GM18867 (cell line): ENCODE measurements around the gene KPNB1.
A peak's percentile ranks its signal among the peaks of the same experiment; 100 is the strongest.

Source experiments
- ATAC-seq: cut with Tn5 transposase; IDR thresholded peaks from one replicate; pipeline ENCODE4 v1.9.1; 2021; ENCODE audit warnings: mild to moderate bottlenecking, moderate library complexity; ENCODE audit not compliant: unreplicated experiment

KPNB1 gene

GRCh38 chr17:47726796-47727703, 77.3 kb downstream of the KPNB1 start:
- no peak for ATAC-seq

DNA sequence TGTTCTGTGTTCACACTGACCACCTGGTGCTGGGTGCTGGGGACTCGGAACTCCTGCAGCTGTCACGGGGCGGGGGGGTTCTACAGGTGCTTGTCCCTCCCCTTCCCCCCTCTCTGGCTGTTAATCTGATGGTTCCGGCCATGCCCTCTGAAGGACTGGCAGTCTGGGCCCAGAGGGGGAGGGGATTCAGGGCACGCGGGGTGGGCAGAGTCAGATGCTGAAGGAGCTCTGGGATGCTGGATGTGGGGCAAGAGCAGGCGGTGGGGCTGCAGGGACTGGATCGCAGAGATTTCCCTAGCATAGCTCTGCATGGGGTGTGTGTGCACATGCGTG, 78.0 kb downstream of the KPNB1 start:
- ATAC-seq = no peak

GRCh38 chr17:47728214-47728877, 78.6 kb downstream of the KPNB1 start:
- ATAC-seq = no peak

DNA sequence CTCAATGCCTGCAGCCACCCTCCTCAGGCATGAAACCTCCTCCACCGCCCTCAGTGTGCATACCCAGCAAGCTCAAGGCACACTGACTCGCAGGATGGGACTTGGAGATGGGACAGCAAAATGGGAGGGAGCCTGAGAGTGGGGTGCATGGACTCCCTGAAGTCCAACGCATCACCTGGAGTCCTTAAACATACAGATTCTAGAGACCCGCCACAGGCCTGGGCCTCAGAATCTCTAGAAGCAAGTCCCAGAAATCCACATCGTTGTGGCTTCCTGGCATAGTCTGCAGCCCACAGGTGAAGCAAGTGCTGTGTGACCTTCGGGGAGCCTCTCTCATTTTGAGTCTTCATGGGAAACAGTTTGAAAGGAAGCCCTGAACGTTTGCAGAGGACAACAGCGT, 79.8 kb downstream of the KPNB1 start:
- no peak for ATAC-seq

GRCh38 chr17:47730681-47731080, 81.0 kb downstream of the KPNB1 start:
- ATAC-seq = no peak

DNA sequence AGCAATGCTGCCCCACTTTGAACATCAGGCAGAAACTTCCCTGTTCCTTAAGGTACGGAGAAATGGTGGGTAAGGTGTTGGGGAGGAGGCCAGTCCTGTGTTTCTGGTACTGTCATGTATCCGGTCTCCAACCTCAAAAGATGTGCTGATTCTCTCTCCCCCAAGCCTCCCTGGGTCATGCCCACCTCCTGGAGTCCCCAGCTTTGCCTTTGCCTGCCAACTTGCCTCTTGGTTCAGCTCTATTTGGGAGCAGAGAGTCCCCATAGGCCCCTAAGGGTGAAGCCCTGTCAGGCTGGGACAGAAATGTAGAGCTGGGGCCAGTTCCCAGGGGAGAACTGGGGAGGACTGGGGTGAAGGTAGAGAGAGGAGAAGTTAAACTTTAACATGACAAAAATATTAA, 81.7 kb downstream of the KPNB1 start:
- no peak for ATAC-seq

DNA sequence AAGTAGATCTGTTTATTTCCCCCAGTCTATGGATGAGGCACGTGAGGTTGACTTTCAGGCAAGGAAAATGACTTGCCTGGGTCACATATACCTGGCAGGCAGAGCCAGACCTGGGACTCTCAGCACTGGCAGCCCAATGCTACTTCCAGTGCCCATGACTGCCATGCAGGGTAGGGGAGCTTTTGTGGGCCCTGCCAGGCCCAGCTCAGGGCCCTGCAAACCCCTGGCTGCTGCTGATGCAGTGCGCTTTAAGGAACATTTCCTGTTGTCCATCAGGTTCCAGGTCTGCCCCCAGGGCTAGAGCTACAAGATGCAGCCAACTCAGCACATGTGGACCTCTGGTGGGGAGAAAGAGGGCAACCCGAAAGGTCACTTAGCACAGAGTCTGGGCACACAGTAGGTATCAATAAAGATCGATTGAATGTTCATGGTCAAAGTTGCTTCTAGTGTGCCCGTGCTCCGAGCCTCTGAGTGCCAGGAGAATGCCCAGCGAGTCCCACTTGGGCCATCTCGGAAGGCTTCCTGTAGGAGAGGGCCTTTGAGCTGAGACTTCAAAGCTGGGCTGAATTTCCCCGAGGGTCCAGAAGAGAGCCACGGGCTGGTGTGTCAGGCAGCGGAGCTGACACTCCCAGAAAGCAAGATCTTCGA, 82.8 kb downstream of the KPNB1 start:
- ATAC-seq = no peak

- ATAC-seq = peak; percentile 57
Observed at GRCh38 chr17:47733047-47733673, 83.4 kb downstream of the KPNB1 start, which contains the start of gene TBX21. Gene TBX21, plus strand, starts transcription at chr17:47733236. Its CDS starts 219 bp downstream, at chr17:47733455.

DNA sequence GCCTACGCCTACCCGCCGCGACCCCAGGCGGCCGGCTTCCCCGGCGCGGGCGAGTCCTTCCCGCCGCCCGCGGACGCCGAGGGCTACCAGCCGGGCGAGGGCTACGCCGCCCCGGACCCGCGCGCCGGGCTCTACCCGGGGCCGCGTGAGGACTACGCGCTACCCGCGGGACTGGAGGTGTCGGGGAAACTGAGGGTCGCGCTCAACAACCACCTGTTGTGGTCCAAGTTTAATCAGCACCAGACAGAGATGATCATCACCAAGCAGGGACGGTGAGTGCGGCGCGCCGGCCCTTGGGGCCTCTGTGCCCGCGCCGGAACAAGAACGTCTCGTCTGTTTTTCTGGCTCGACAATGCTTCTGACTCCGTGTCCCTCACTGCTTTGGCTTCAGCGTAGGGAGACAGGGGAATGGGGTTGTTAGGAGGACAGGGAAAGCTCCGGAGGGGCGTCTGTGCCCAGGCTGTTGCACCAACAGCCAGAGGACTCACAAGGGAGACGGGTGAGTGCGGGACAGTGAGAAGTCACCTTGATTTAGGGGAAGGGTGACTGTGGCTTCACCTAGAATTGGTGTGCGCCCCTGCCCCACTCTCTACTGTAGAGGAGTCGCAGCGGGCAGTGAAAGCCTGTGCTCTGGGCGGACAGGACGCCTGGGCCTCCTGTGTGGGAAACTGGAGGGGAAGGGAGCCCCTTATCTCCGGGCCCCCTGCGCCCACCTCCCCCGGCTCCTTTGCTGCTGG, 84.1 kb downstream of the KPNB1 start:
- peak; percentile 17 for ATAC-seq

- ATAC-seq = no peak
Observed at GRCh38 chr17:47735139-47735464, 85.4 kb downstream of the KPNB1 start.
